MCF 10A (cell line): ENCODE measurements around the gene PARD3. TPM values are rescaled to one million over a fixed set of nuclear protein-coding genes. Genes with fewer than 3 reads are reported as not detected.

Experiments
- BruUV-seq: library from RNA; stranded (reverse); fragments of 400-500 nt; replicated peaks from 2 replicates; lab custom pipeline; 2021; lab: Mats Ljungman, UMichigan
- CTCF ChIA-PET: fragments of 300-600 bp; sonication (Branson Sonifier 250); formaldehyde crosslinking; extraction: SDS; loops from one replicate; lab custom pipeline; 2021; ENCODE audit warnings: antibody characterized with exemption, inconsistent platforms; lab: Yijun Ruan, JAX
- POLR2A ChIA-PET: fragments of 300-600, 350-650 bp; sonication (Branson Sonifier 250); formaldehyde crosslinking; extraction: SDS; loops from one replicate; lab custom pipeline; 2020; ENCODE audit warnings: antibody characterized with exemption, inconsistent platforms; lab: Yijun Ruan, JAX
- DNase-seq: peaks from one replicate; pipeline ENCODE4 v3.0.0-alpha.2; 2018; ENCODE audit not compliant: unreplicated experiment
- H3K27ac Mint-ChIP-seq: one replicate; pipeline ENCODE4 v1.8.0; 2022; ENCODE audit warnings: mild to moderate bottlenecking, low read depth, mixed read lengths; ENCODE audit not compliant: unreplicated experiment
- H3K27me3 Mint-ChIP-seq: one replicate; pipeline ENCODE4 v1.8.0; 2022; ENCODE audit warnings: mixed read lengths; ENCODE audit not compliant: insufficient read depth, unreplicated experiment
- H3K36me3 Mint-ChIP-seq: one replicate; pipeline ENCODE4 v1.8.0; 2022; ENCODE audit warnings: mild to moderate bottlenecking, moderate library complexity, mixed read lengths; ENCODE audit not compliant: insufficient read depth, unreplicated experiment
- H3K4me1 Mint-ChIP-seq: one replicate; pipeline ENCODE4 v1.8.0; 2022; ENCODE audit warnings: mixed read lengths; ENCODE audit not compliant: insufficient read depth, unreplicated experiment
- H3K4me3 Mint-ChIP-seq: one replicate; pipeline ENCODE4 v1.8.0; 2022; ENCODE audit warnings: mild to moderate bottlenecking, moderate library complexity, mixed read lengths; ENCODE audit not compliant: unreplicated experiment
- H3K9me3 Mint-ChIP-seq: one replicate; pipeline ENCODE4 v1.8.0; 2022; ENCODE audit warnings: mixed read lengths; ENCODE audit not compliant: unreplicated experiment
- intact Hi-C: fragments of 100-400 bp; cut with micrococcal nuclease; formaldehyde crosslinking; loops from 2 replicates; pipeline ENCODE4 v1.14.1; 2022
- total RNA-seq: library from RNA; stranded (reverse); gene quantifications from 2 replicates; pipeline ENCODE4 v1.2.3, GENCODE V29; 2022
- TF ChIP-seq, protein P1 (sequence below): fragments of 200-600 bp; IDR thresholded peaks from one replicate; pipeline ENCODE4 v1.8.0; 2022; ENCODE audit warnings: antibody characterized with exemption, mild to moderate bottlenecking; ENCODE audit not compliant: unreplicated experiment

Gene PARD3
- total RNA-seq, 1 experiment from 2014 or later: 70.0 TPM

DNA sequence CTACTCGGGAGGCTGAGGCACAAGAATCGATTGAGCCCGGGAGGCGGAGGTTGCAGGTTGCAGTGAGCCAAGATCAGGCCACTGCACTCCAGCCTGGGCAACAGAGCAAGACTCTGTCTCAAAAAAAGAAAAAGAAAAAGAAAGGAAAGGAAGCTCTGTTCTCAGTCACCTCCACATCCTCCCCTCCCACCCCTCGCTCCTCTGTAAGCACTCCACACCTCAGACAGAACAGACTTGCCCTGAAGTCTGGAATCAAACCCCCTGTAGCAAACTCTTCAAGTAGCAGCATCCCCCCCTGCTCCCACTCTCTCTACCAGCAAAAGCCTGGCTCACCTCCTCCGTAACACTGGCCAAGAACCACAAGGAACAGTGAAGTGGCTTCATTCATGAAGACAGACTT is 66.7 kb downstream of the PARD3 start:
- no peaks in the 10 kb centered on the region for H3K27me3 Mint-ChIP-seq
- peak overlapping the region; percentile 63 for H3K27ac Mint-ChIP-seq
- DNase-seq: no peak
- TF ChIP-seq, protein P1, sequence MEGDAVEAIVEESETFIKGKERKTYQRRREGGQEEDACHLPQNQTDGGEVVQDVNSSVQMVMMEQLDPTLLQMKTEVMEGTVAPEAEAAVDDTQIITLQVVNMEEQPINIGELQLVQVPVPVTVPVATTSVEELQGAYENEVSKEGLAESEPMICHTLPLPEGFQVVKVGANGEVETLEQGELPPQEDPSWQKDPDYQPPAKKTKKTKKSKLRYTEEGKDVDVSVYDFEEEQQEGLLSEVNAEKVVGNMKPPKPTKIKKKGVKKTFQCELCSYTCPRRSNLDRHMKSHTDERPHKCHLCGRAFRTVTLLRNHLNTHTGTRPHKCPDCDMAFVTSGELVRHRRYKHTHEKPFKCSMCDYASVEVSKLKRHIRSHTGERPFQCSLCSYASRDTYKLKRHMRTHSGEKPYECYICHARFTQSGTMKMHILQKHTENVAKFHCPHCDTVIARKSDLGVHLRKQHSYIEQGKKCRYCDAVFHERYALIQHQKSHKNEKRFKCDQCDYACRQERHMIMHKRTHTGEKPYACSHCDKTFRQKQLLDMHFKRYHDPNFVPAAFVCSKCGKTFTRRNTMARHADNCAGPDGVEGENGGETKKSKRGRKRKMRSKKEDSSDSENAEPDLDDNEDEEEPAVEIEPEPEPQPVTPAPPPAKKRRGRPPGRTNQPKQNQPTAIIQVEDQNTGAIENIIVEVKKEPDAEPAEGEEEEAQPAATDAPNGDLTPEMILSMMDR: no peak
- POLR2A ChIA-PET: no interaction called here
- peaks cover 10% of the 10 kb centered on the region for H3K36me3 Mint-ChIP-seq
- H3K9me3 Mint-ChIP-seq: no peaks in the 10 kb centered on the region
- H3K4me1 Mint-ChIP-seq: peaks cover 36% of the 10 kb centered on the region
- CTCF ChIA-PET: interaction anchor here (0.6 to 1.0 kb wide), 3 partner anchors 21 to 92 kb away, joined by 3 to 4 read pairs (median 3); no protein-coding TSS in a partner anchor
- no peak overlapping the region for H3K4me3 Mint-ChIP-seq
- BruUV-seq: no TSS peak
- intact Hi-C loops: no loop called here

DNA sequence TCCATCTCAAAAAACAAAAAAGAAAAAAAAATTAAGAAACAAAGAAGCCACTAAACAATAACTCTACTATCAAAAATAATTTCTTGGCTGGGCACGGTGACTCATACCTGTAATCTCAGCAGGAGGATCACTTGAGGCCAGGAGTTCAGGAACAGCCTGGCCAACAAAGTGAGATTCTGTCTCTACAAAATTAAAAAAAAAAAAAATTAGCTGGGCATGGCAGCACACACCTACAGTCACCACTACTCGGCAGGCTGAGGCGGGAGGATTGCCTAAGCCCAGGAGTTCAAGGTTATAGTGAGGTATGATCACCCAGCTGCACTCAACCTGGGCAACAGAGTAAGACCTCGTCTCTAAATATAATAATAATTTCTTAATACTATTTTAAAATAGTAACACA is 69.0 kb downstream of the PARD3 start:
- no TSS peak for BruUV-seq
- Mint-ChIP-seq H3K36me3 (peaks cover 5% of the 10 kb centered on the region), H3K4me1 (peaks cover 52% of the 10 kb centered on the region), H3K4me3 (no peak overlapping the region), H3K27me3 (no peaks in the 10 kb centered on the region), H3K9me3 (no peaks in the 10 kb centered on the region), H3K27ac (peak overlapping the region; percentile 12)
- CTCF ChIA-PET: interaction anchor here (0.6 to 1.2 kb wide), 2 partner anchors 21 to 32 kb away, joined by 3 to 5 read pairs; no protein-coding TSS in a partner anchor
- TF ChIP-seq, protein P1: no peak
- intact Hi-C loops: no loop called here
- POLR2A ChIA-PET: interaction anchor here (0.7 to 1.7 kb wide), 6 partner anchors 12 to 68 kb away, joined by 3 to 12 read pairs (median 4); no protein-coding TSS in a partner anchor
- peak; percentile 66 for DNase-seq

DNA sequence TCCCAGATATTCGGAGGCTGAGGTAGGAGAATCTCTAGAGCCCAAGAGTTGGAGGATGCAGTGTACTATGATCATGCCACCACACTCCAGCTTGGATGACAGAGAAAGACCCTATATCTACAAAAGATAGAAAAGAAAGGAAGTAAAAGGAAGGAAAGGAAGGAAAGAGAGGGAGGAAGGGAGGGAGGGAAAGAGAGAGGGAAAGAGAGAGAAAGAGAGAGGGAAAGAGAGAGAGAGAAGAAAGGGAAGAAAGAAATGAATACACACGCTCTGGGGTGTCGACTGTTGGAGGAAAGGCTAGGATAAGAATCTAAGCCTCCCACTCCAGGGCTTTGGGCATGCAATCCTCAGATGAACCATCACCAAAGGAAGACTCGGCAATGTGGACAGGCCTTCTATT is 69.9 kb downstream of the PARD3 start:
- peaks cover 58% of the 10 kb centered on the region for H3K4me1 Mint-ChIP-seq
- H3K27ac Mint-ChIP-seq: no peak overlapping the region
- H3K27me3 Mint-ChIP-seq: no peaks in the 10 kb centered on the region
- H3K9me3 Mint-ChIP-seq: no peaks in the 10 kb centered on the region
- POLR2A ChIA-PET: interaction anchor here (0.9 to 2.5 kb wide), 6 partner anchors 13 to 69 kb away, joined by 3 to 22 read pairs (median 7); no protein-coding TSS in a partner anchor
- H3K4me3 Mint-ChIP-seq: no peak overlapping the region
- DNase-seq: no peak
- no TSS peak for BruUV-seq
- CTCF ChIA-PET: interaction anchor here (1.7 kb wide), 1 partner anchor 249 kb away, joined by 4 read pairs; no protein-coding TSS in a partner anchor
- TF ChIP-seq, protein P1: no peak
- H3K36me3 Mint-ChIP-seq: peaks cover 5% of the 10 kb centered on the region
- intact Hi-C loops: no loop called here

DNA sequence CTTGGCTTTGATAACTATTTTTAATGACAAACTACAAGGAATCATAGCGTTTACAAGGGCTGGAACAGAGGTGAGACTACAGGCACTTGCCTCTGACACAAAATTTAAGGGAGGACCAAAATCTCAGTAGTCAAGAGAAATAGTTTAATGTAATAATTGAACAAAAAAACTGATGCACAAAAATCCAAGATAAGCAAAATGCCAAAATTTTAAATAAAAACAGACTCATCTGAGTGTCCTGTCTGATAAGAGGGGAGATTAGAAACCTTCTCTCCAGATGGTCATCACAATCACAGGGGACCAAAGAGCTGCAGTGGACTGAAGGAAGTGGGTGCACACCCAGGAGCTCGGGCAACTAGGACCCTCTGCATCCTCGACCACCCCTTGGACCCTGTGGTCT is 70.5 kb downstream of the PARD3 start:
- peak overlapping the region; percentile 92 for H3K27ac Mint-ChIP-seq
- peaks cover 5% of the 10 kb centered on the region for H3K36me3 Mint-ChIP-seq
- H3K4me3 Mint-ChIP-seq: no peak overlapping the region
- DNase-seq: no peak
- intact Hi-C loops: no loop called here
- TF ChIP-seq, protein P1: no peak
- BruUV-seq: no TSS peak
- H3K9me3 Mint-ChIP-seq: no peaks in the 10 kb centered on the region
- ChIA-PET POLR2A (interaction anchor here (0.9 to 2.5 kb wide), 6 partner anchors 9 to 69 kb away, joined by 3 to 22 read pairs (median 6); no protein-coding TSS in a partner anchor), CTCF (interaction anchor here (0.7 to 1.7 kb wide), 3 partner anchors 11 to 250 kb away, joined by 3 to 4 read pairs (median 3); no protein-coding TSS in a partner anchor)
- no peaks in the 10 kb centered on the region for H3K27me3 Mint-ChIP-seq
- peaks cover 64% of the 10 kb centered on the region for H3K4me1 Mint-ChIP-seq
